Calu3 (cell line): ENCODE results near the gene FFAR4. TPM values are rescaled to one million over a fixed set of nuclear protein-coding genes. Genes with fewer than 3 reads are reported as not detected.

Experiments
- BruUV-seq: library from RNA; stranded (reverse); fragments of 400-500 nt; replicated peaks from 2 replicates; lab custom pipeline; 2021; lab: Mats Ljungman, UMichigan
- CTCF ChIA-PET: fragments of 300-600 bp; sonication (Branson Sonifier 250); formaldehyde crosslinking; loops from one replicate; lab custom pipeline; 2022; ENCODE audit warnings: antibody characterized with exemption; lab: Charles Lee
- DNase-seq: peaks from one replicate; pipeline ENCODE4 v3.0.0; 2022
- H3K27ac Mint-ChIP-seq: one replicate; pipeline ENCODE4 v1.8.0; 2022; ENCODE audit warnings: mixed read lengths; ENCODE audit not compliant: unreplicated experiment
- H3K27me3 Mint-ChIP-seq: one replicate; pipeline ENCODE4 v1.8.0; 2022; ENCODE audit warnings: mixed read lengths; ENCODE audit not compliant: unreplicated experiment
- H3K36me3 Mint-ChIP-seq: one replicate; pipeline ENCODE4 v1.8.0; 2022; ENCODE audit warnings: mild to moderate bottlenecking, moderate library complexity, mixed read lengths; ENCODE audit not compliant: insufficient read depth, unreplicated experiment
- H3K4me1 Mint-ChIP-seq: one replicate; pipeline ENCODE4 v1.8.0; 2022; ENCODE audit warnings: mild to moderate bottlenecking, low read depth, mixed read lengths; ENCODE audit not compliant: unreplicated experiment
- H3K4me3 Mint-ChIP-seq: one replicate; pipeline ENCODE4 v1.8.0; 2022; ENCODE audit warnings: mild to moderate bottlenecking, low read depth, moderate library complexity, mixed read lengths; ENCODE audit not compliant: unreplicated experiment
- H3K9me3 Mint-ChIP-seq: one replicate; pipeline ENCODE4 v1.8.0; 2022; ENCODE audit warnings: low read depth, mixed read lengths; ENCODE audit not compliant: unreplicated experiment
- intact Hi-C: fragments of 100-400 bp; cut with micrococcal nuclease; formaldehyde crosslinking; loops from one replicate; pipeline ENCODE4 v1.10.0; 2022; ENCODE audit not compliant: unreplicated experiment
- total RNA-seq: library from RNA; stranded (reverse); gene quantifications from 2 replicates; pipeline ENCODE4 v1.2.3, GENCODE V29; 2022
- TF ChIP-seq, protein P1 (sequence below): fragments of 200-600 bp; IDR thresholded peaks from one replicate; pipeline ENCODE4 v1.8.0; 2022; ENCODE audit warnings: antibody characterized with exemption; ENCODE audit not compliant: unreplicated experiment

The FFAR4 gene
- total RNA-seq, 1 experiment from 2014 or later, result 0.97 TPM

DNA sequence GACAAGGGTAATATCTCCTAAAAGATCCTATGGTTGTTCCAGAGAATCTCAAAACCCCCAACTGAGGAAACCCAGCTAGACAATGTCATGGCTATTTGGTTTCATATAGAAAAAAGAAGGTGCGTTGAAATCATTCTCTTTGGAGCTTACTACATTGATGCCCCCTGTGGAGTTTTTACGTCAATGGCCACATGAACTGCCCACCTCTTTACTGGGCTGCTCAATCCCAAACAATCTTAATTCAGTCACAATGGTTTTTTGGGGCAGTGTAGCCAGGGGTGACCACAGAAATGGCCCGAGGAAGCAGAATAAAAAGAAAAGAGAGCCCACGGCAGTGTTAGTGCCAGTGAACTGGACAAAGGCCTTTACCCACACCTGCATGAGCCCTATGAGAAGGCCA, 26.8 kb downstream of the FFAR4 start:
- H3K36me3 Mint-ChIP-seq, result no peaks in the 10 kb centered on the region
- BruUV-seq, result no TSS peak
- intact Hi-C loops, result no loop called here
- CTCF ChIA-PET, result interaction anchor here (1.2 kb wide), 1 partner anchor 53 kb away, joined by 4 read pairs; no protein-coding TSS in a partner anchor
- H3K27ac Mint-ChIP-seq, result no peak overlapping the region
- DNase-seq, result no peak
- no peaks in the 10 kb centered on the region for H3K9me3 Mint-ChIP-seq
- H3K27me3 Mint-ChIP-seq, result no peaks in the 10 kb centered on the region
- H3K4me3 Mint-ChIP-seq, result no peak overlapping the region
- TF ChIP-seq, protein P1, sequence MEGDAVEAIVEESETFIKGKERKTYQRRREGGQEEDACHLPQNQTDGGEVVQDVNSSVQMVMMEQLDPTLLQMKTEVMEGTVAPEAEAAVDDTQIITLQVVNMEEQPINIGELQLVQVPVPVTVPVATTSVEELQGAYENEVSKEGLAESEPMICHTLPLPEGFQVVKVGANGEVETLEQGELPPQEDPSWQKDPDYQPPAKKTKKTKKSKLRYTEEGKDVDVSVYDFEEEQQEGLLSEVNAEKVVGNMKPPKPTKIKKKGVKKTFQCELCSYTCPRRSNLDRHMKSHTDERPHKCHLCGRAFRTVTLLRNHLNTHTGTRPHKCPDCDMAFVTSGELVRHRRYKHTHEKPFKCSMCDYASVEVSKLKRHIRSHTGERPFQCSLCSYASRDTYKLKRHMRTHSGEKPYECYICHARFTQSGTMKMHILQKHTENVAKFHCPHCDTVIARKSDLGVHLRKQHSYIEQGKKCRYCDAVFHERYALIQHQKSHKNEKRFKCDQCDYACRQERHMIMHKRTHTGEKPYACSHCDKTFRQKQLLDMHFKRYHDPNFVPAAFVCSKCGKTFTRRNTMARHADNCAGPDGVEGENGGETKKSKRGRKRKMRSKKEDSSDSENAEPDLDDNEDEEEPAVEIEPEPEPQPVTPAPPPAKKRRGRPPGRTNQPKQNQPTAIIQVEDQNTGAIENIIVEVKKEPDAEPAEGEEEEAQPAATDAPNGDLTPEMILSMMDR, result no peak
- H3K4me1 Mint-ChIP-seq, result peaks cover 12% of the 10 kb centered on the region

DNA sequence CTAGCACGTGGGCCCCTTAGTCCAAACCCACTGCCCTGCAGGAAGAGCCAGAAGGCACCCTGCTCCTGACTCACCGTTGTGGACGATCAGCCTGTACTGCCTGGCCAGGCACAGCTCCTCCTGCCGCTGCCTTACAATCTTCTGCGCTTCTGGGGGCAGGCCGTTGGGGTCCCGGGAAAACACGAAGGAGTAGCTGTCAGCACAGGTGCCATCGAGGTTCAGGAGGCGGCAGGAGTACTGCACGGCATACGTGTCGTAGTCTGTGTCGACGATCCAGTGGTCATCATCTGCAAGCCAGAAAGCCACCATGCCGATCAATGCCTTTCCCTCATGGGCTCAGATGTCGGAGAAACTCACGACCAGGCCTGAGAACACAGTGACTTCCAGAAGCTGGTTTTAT, 27.3 kb downstream of the FFAR4 start:
- intact Hi-C loops, result no loop called here
- Mint-ChIP-seq H3K27ac (no peak overlapping the region), H3K4me3 (no peak overlapping the region), H3K27me3 (no peaks in the 10 kb centered on the region), H3K4me1 (peaks cover 12% of the 10 kb centered on the region), H3K36me3 (no peaks in the 10 kb centered on the region), H3K9me3 (no peaks in the 10 kb centered on the region)
- DNase-seq, result no peak
- BruUV-seq, result no TSS peak
- TF ChIP-seq, protein P1, result no peak
- CTCF ChIA-PET, result no interaction called here

DNA sequence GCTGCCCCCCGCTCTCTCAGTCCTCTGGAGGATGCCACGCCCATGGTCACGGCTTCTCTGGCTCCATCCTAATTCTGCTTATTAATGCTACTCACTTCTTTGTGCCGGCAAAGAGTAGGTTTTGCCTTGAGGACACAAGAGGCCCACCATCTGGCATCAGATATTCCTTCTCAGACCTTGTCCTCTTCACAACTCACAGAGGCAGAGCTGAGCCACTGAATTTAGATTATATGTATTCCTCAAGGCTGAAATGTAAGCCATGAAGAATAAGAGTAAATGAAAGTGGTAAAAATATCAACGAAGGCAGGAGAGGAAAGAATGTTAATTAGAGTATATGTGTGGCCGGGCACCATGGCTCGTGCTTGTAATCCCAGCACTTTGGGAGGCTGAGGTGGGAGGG, 28.1 kb downstream of the FFAR4 start:
- H3K27ac Mint-ChIP-seq, result no peak overlapping the region
- H3K27me3 Mint-ChIP-seq, result no peaks in the 10 kb centered on the region
- H3K9me3 Mint-ChIP-seq, result no peaks in the 10 kb centered on the region
- TF ChIP-seq, protein P1, result no peak
- H3K4me3 Mint-ChIP-seq, result no peak overlapping the region
- H3K4me1 Mint-ChIP-seq, result peaks cover 12% of the 10 kb centered on the region
- no peaks in the 10 kb centered on the region for H3K36me3 Mint-ChIP-seq
- DNase-seq, result no peak
- CTCF ChIA-PET, result no interaction called here
- BruUV-seq, result no TSS peak
- intact Hi-C loops, result no loop called here

DNA sequence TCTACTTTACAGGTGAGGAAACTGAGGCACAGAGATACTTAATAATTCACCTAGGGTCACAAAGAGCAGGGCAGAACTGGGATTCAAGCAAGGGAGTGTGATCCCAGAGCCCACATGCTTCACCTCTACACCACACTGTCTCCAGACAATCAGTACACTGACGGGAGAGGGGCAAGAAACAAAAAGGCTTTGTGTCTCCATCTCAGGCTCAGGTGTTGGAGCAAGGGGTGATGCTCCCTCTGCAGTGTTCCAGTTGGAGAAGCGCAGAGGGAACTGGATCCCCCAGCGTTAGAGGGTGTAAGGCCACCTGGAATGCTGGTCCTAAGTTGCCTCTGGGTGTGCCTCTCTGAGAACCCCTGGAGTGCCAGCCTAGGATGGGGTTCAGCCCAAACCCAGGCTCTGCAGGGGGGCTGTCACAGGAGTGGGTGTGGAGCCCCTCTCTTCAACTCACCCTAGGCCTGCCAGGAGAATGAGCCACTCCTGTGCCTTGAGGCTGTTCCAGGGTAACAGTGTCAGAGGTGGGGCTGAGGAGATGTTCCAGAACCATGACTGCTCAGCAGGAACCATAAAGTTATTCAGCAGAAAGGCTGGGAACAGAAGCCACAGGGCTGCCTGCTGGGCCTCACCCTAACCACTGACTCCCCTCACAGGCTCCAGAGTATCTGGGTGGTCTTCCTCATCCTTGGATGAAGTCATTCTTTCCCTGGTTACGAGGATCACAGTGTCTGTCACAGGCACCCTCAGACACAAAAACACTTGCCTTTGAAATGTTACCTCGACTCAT, 29.1 kb downstream of the FFAR4 start:
- no TSS peak for BruUV-seq
- Mint-ChIP-seq H3K4me3 (no peak overlapping the region), H3K4me1 (peaks cover 12% of the 10 kb centered on the region), H3K27ac (no peak overlapping the region), H3K27me3 (no peaks in the 10 kb centered on the region), H3K36me3 (peaks cover 2% of the 10 kb centered on the region), H3K9me3 (no peaks in the 10 kb centered on the region)
- TF ChIP-seq, protein P1, result no peak
- CTCF ChIA-PET, result no interaction called here
- intact Hi-C loops, result no loop called here
- no peak for DNase-seq
